Measurements from ENCODE around the gene HS3ST3B1.

HS3ST3B1 gene

GRCh38 chr17:14340857-14341754 lies 40.2 kb downstream of the HS3ST3B1 start:
- DNase-seq, result no peak
- in situ Hi-C loops (cut with MboI; ENCODE audit: low pct_unique_long_range_greater_than_20kb, low sequenced_read_pairs), result no loop called here

DNA sequence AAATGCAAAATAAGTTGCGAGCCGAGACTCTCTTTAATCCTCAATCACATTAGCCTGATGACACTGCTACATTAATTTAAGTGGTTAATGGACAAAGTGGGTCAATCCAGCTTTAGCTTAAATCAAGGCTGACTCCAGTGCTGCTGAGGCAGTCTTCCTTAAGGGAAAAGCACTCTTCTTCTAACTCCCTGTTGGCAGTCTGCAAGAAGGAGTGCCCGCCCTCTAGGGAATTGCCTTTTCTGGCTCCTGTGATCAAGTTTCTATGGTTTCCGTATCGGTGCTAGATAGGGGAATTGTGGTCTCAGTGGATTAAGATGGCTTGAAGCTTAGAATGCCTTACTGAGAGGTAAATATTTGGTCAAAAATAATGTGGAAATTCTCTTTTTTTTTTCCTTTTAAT lies 41.0 kb downstream of the HS3ST3B1 start:
- no peak for DNase-seq
- in situ Hi-C loops (cut with MboI; ENCODE audit: low pct_unique_long_range_greater_than_20kb, low sequenced_read_pairs), result no loop called here

DNA sequence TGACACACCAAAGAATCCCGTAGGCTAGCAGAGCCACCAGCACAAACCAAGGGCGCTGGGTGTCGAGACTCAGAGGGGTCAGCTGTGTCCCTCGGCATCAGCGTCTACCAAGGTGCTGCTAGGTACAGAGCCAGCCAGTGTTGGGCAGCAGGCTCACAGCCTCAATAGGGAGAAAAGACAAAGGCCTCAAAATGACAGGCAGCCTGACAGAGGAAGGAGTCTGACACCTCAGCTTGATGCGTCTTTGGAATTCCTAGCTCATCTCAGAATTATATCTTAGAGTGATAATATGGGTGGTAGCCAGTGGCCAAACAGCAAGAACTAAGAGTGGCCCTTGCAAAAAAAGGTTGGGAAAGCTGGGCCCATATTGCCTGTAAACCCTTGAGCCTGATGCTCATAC lies 45.9 kb downstream of the HS3ST3B1 start:
- no peak for DNase-seq
- in situ Hi-C loops (cut with MboI; ENCODE audit: low pct_unique_long_range_greater_than_20kb, low sequenced_read_pairs), result no loop called here

- in situ Hi-C loops (cut with MboI; ENCODE audit: low pct_unique_long_range_greater_than_20kb, low sequenced_read_pairs), result no loop called here
- peak; percentile 14 for DNase-seq
Observed at GRCh38 chr17:14351493-14351892, 50.6 kb downstream of the HS3ST3B1 start.

DNA sequence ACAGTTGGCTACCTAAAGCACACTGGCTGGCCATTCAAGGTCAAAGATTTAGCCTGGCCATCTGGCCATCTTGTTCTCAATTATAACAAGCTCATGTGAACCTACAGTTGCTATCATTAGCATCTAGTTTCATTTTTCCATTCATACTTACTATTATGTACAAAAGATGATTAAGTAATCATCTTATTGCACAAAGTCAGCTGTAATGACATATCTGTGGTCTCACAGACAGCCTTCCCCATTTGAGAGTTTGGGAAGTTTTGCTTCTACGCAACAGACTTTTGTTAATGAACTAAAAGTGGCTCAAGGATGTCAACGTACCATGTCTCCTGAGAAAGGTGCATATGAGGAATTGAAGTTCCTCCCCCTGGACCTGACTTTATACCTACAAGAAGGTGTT lies 51.3 kb downstream of the HS3ST3B1 start:
- in situ Hi-C loops (cut with MboI; ENCODE audit: low pct_unique_long_range_greater_than_20kb, low sequenced_read_pairs), result no loop called here
- no peak for DNase-seq

GRCh38 chr17:14353861-14354474 lies 53.1 kb downstream of the HS3ST3B1 start:
- in situ Hi-C loops (cut with MboI; ENCODE audit: low pct_unique_long_range_greater_than_20kb, low sequenced_read_pairs), result no loop called here
- no peak for DNase-seq

DNA sequence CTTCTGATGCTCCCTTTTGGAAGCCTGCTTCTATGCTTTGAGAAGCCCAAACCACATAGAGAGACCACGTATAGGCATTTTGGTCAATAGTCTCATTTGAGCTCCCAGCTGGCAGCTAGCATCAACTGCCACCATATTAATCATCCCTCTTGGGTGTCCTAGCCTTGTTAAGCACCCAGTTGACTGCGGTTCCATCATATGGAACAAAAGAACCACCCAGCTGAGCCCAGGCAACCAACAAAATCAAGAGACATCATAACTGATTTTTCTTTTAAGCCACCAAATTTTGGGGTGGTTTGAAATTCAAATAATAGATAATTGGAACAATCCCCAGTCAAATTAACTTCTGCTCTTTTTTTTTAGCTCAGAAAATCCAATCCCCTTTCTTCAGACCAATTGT lies 53.9 kb downstream of the HS3ST3B1 start:
- DNase-seq, result no peak
- in situ Hi-C loops (cut with MboI; ENCODE audit: low pct_unique_long_range_greater_than_20kb, low sequenced_read_pairs), result no loop called here

DNA sequence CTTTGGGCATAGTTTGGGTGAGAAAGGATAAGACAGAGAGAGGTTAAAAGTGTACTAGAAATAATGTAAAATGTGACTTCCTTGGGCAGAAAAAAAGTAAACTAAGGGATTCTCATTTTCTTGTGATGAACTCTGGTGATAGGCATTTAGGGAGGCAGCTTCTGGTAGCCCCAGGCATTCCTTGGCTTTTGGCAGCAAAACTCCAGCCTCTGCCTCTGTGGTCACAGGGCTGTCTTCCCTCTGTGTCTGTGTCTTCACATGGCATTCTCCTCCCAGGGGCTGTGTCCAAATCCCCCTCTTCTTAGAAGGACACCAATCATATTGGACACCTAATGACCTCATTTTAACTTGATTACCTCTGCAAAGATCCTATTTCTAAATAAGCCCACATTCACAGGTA lies 54.7 kb downstream of the HS3ST3B1 start:
- in situ Hi-C loops (cut with MboI; ENCODE audit: low pct_unique_long_range_greater_than_20kb, low sequenced_read_pairs), result no loop called here
- DNase-seq, result no peak

GRCh38 chr17:14359163-14360020 lies 58.5 kb downstream of the HS3ST3B1 start:
- in situ Hi-C loops (cut with MboI; ENCODE audit: low pct_unique_long_range_greater_than_20kb, low sequenced_read_pairs), result no loop called here
- peak; percentile 89 for DNase-seq

- in situ Hi-C loops (cut with MboI; ENCODE audit: low pct_unique_long_range_greater_than_20kb, low sequenced_read_pairs), result no loop called here
- peak; percentile 16 for DNase-seq
Observed at GRCh38 chr17:14360856-14361255, 60.0 kb downstream of the HS3ST3B1 start.

GRCh38 chr17:14361470-14361869 lies 60.6 kb downstream of the HS3ST3B1 start:
- no peak for DNase-seq
- in situ Hi-C loops (cut with MboI; ENCODE audit: low pct_unique_long_range_greater_than_20kb, low sequenced_read_pairs), result no loop called here

GRCh38 chr17:14361945-14362508 lies 61.1 kb downstream of the HS3ST3B1 start:
- DNase-seq, result no peak
- in situ Hi-C loops (cut with MboI; ENCODE audit: low pct_unique_long_range_greater_than_20kb, low sequenced_read_pairs), result no loop called here

GRCh38 chr17:14366199-14366598 lies 65.3 kb downstream of the HS3ST3B1 start:
- DNase-seq, result no peak
- in situ Hi-C loops (cut with MboI; ENCODE audit: low pct_unique_long_range_greater_than_20kb, low sequenced_read_pairs), result no loop called here

- DNase-seq, result no peak
- in situ Hi-C loops (cut with MboI; ENCODE audit: low pct_unique_long_range_greater_than_20kb, low sequenced_read_pairs), result no loop called here
Observed at GRCh38 chr17:14372461-14372860, 71.6 kb downstream of the HS3ST3B1 start.

- in situ Hi-C loops (cut with MboI; ENCODE audit: low pct_unique_long_range_greater_than_20kb, low sequenced_read_pairs), result no loop called here
- no peak for DNase-seq
Observed at GRCh38 chr17:14372905-14373613, 72.2 kb downstream of the HS3ST3B1 start.

GRCh38 chr17:14373614-14374259 lies 72.9 kb downstream of the HS3ST3B1 start:
- in situ Hi-C loops (cut with MboI; ENCODE audit: low pct_unique_long_range_greater_than_20kb, low sequenced_read_pairs), result no loop called here
- DNase-seq, result no peak

GRCh38 chr17:14374268-14374667 lies 73.4 kb downstream of the HS3ST3B1 start:
- DNase-seq, result no peak
- in situ Hi-C loops (cut with MboI; ENCODE audit: low pct_unique_long_range_greater_than_20kb, low sequenced_read_pairs), result no loop called here

GRCh38 chr17:14376666-14377065 lies 75.8 kb downstream of the HS3ST3B1 start:
- in situ Hi-C loops (cut with MboI; ENCODE audit: low pct_unique_long_range_greater_than_20kb, low sequenced_read_pairs), result no loop called here
- no peak for DNase-seq

Data from KBM-7 (cell line).